Testis (tissue), 2 donors: ENCODE data around the gene CPSF2.

Experiments used
- CTCF ChIP-seq, 3 experiments: fragments of 450-650 bp in 2 of 3; fragments of 200-600 bp in 1 of 3; sonication (generic) in 1 of 3; IDR thresholded peaks; one replicate each; pipeline ENCODE4 v1.5.1; 2016 to 2019; ENCODE audit warnings: antibody characterized with exemption in 3 of 3, mild to moderate bottlenecking in 2 of 3, moderate library complexity in 1 of 3
- POLR2A ChIP-seq: fragments of 450-650 bp; IDR thresholded peaks from one replicate; pipeline ENCODE4 v1.6.1; 2017; ENCODE audit warnings: antibody characterized with exemption, mild to moderate bottlenecking, moderate library complexity

- no peak for TF ChIP-seq CTCF (IDR thresholded peaks at IDR 0.05)
- no peak for TF ChIP-seq POLR2A
Observed at GRCh38 chr14:92199763-92200162, 78.0 kb downstream of the CPSF2 start.
